KMS-11 (cell line): Measurements from ENCODE around the gene HS3ST3A1.

Experiments used
- H2AFZ ChIP-seq: fragments of 200-600 bp; sonication (generic); 2 replicates; pipeline ENCODE4 v1.6.1; 2016; ENCODE audit warnings: antibody characterized with exemption, mixed run types, low read depth
- H3K27ac ChIP-seq: fragments of 200-600 bp; sonication (generic); 2 replicates; pipeline ENCODE4 v1.6.1; 2016; ENCODE audit warnings: mild to moderate bottlenecking, mixed run types
- H3K27me3 ChIP-seq: fragments of 200-600 bp; sonication (generic); 2 replicates; pipeline ENCODE4 v1.6.1; 2017; ENCODE audit warnings: mild to moderate bottlenecking, low read depth, mixed run types, moderate library complexity; ENCODE audit not compliant: insufficient read depth
- H3K36me3 ChIP-seq: fragments of 200-600 bp; sonication (generic); 2 replicates; pipeline ENCODE4 v1.6.1; 2017; ENCODE audit warnings: mild to moderate bottlenecking, mixed run types; ENCODE audit not compliant: insufficient read depth
- H3K4me1 ChIP-seq: fragments of 200-600 bp; sonication (generic); 2 replicates; pipeline ENCODE4 v1.6.1; 2016; ENCODE audit warnings: mild to moderate bottlenecking, low read depth, mixed run types; ENCODE audit not compliant: poor library complexity, severe bottlenecking
- H3K4me2 ChIP-seq: fragments of 200-600 bp; sonication (generic); 2 replicates; pipeline ENCODE4 v1.7.0; 2016; ENCODE audit warnings: mild to moderate bottlenecking, mixed run types
- H3K4me3 ChIP-seq: fragments of 200-600 bp; sonication (generic); IDR thresholded peaks from 2 replicates; pipeline ENCODE4 v1.6.1; 2017; ENCODE audit warnings: low read depth, low read length, mixed read lengths; ENCODE audit not compliant: insufficient read depth
- H3K79me2 ChIP-seq: fragments of 200-600 bp; sonication (generic); 2 replicates; pipeline ENCODE4 v1.6.1; 2016; ENCODE audit warnings: low read depth, mixed run types; ENCODE audit not compliant: insufficient read depth
- H3K9ac ChIP-seq: fragments of 200-600 bp; sonication (generic); 2 replicates; pipeline ENCODE4 v1.6.1; 2016; ENCODE audit warnings: mild to moderate bottlenecking, mixed run types
- H4K20me1 ChIP-seq: fragments of 200-600 bp; sonication (generic); 2 replicates; pipeline ENCODE4 v1.6.1; 2016; ENCODE audit warnings: mild to moderate bottlenecking, mixed run types; ENCODE audit not compliant: insufficient read depth
- TF ChIP-seq, protein P1 (sequence below): fragments of 200-600 bp; sonication (generic); conservative IDR thresholded peaks from 2 replicates; pipeline ENCODE4 v1.6.1; 2017; ENCODE audit warnings: low read depth, mild to moderate bottlenecking, antibody characterized with exemption, low read length, moderate library complexity, mixed read lengths

HS3ST3A1 gene

DNA sequence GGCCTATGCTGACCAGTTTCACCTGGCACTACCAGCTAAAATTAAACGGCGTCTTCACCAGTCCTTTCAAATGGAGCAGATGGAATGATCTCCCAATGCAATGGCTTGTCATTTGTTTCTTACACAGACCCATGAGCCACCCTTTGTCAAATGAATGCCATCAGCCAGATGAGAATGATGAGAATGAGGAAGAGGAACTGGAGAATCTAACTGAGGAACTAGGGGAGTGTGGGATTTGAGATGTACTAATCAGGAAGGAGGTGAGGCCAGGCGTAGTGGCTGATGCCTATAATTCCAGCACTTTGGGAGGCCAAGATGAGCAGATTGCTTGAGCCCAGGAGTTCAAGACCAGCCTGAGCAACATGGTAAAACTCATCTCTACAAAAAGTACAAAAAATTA, 116.4 kb downstream of the HS3ST3A1 start:
- no peaks in the 10 kb centered on the region for H3K79me2 ChIP-seq
- H3K4me1 ChIP-seq = no peaks in the 10 kb centered on the region
- H3K9ac ChIP-seq = no peak overlapping the region
- H3K27me3 ChIP-seq = no peaks in the 10 kb centered on the region
- no peaks in the 10 kb centered on the region for H3K36me3 ChIP-seq
- H3K4me2 ChIP-seq = no peak overlapping the region
- TF ChIP-seq, protein P1, sequence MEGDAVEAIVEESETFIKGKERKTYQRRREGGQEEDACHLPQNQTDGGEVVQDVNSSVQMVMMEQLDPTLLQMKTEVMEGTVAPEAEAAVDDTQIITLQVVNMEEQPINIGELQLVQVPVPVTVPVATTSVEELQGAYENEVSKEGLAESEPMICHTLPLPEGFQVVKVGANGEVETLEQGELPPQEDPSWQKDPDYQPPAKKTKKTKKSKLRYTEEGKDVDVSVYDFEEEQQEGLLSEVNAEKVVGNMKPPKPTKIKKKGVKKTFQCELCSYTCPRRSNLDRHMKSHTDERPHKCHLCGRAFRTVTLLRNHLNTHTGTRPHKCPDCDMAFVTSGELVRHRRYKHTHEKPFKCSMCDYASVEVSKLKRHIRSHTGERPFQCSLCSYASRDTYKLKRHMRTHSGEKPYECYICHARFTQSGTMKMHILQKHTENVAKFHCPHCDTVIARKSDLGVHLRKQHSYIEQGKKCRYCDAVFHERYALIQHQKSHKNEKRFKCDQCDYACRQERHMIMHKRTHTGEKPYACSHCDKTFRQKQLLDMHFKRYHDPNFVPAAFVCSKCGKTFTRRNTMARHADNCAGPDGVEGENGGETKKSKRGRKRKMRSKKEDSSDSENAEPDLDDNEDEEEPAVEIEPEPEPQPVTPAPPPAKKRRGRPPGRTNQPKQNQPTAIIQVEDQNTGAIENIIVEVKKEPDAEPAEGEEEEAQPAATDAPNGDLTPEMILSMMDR = no peak
- no peak overlapping the region for H2AFZ ChIP-seq
- H3K27ac ChIP-seq = no peak overlapping the region
- H3K4me3 ChIP-seq = no peak overlapping the region
- no peaks in the 10 kb centered on the region for H4K20me1 ChIP-seq

DNA sequence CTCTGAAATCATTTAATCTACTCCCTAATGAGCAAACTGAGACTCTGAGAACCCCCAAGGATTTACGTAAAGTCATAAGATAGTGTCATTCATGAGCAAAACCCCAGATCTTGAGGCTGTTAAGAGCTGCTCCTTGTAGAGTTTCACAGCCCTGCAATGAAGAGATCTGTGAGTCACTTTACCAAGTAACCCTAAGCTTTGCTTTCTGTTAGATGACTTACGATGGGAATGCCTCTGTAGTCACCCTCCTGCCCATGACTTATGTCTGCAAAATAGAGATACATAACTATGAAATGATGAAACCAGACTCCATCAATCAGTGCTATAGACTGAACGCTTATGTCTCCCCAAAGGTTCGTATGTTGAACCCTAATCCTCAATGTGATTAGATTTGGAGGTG, 117.7 kb downstream of the HS3ST3A1 start:
- H3K9ac ChIP-seq = no peak overlapping the region
- H3K4me1 ChIP-seq = no peaks in the 10 kb centered on the region
- H2AFZ ChIP-seq = no peak overlapping the region
- no peaks in the 10 kb centered on the region for H4K20me1 ChIP-seq
- H3K27ac ChIP-seq = no peak overlapping the region
- H3K79me2 ChIP-seq = no peaks in the 10 kb centered on the region
- no peaks in the 10 kb centered on the region for H3K27me3 ChIP-seq
- H3K4me3 ChIP-seq = no peak overlapping the region
- H3K4me2 ChIP-seq = no peak overlapping the region
- H3K36me3 ChIP-seq = no peaks in the 10 kb centered on the region
- TF ChIP-seq, protein P1 = no peak

DNA sequence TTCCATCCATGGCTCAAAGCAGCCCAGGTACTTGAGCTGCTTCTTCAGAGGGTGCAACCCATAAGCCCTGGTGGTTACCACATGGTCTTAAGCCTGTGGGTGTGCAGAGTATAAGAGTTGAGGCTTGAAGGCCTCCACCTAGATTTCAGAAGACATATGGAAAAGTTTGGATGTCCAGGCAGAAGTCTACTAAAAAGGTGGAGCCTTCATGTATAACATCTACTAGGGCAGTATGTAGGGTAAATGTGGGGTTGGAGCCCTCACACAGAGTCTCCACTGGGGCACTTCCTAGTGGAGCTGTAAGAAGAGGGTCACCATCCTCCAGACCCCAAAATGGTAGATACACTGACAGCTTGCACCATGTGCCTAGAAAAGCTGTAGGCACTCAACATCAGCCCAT, 120.9 kb downstream of the HS3ST3A1 start:
- Histone ChIP-seq H3K4me3 (no peak overlapping the region), H3K27ac (no peak overlapping the region)

DNA sequence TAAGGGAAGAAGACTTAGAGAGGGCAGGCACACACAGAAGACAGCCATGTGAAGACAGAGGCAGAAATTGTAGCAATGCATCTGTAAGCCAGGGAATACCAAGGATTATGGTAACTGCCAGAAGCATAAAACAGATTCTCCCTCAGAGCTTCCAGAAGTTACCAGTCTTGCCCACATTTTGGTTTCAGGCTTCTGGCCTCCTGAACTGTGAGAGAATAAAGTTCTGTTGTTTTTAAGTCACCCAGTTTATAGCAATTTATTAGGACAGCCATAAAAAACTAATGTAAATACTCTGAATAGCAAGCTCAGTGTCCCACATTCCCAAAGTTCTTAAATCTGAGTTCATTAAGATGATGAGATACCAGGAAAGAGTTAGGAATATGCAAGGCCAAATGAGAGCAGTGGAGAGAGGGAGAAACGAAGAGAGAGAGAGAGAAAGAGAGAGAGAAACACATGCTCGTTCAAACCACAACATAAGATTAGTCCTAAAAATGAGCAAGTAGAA, 123.4 kb downstream of the HS3ST3A1 start:
- Histone ChIP-seq H3K4me1 (no peaks in the 10 kb centered on the region), H3K27me3 (no peaks in the 10 kb centered on the region), H3K36me3 (no peaks in the 10 kb centered on the region), H3K4me3 (no peak overlapping the region), H3K9ac (no peak overlapping the region), H2AFZ (no peak overlapping the region), H4K20me1 (no peaks in the 10 kb centered on the region), H3K4me2 (no peak overlapping the region), H3K79me2 (no peaks in the 10 kb centered on the region), H3K27ac (no peak overlapping the region)
- TF ChIP-seq, protein P1 = no peak

More for the DNA sequence above, 120.9 kb downstream of the HS3ST3A1 start:
- Histone ChIP-seq H3K4me2 (no peak overlapping the region), H3K27me3 (no peaks in the 10 kb centered on the region), H3K79me2 (no peaks in the 10 kb centered on the region), H3K36me3 (no peaks in the 10 kb centered on the region), H3K4me1 (no peaks in the 10 kb centered on the region), H4K20me1 (no peaks in the 10 kb centered on the region), H3K9ac (no peak overlapping the region), H2AFZ (no peak overlapping the region)
- TF ChIP-seq, protein P1 = no peak
